Measurements from ENCODE around the gene SALL1. TPM values are rescaled to one million over a fixed set of nuclear protein-coding genes. Genes with fewer than 3 reads are reported as not detected.

The SALL1 gene
- total RNA-seq, 1 experiment from 2014 or later = 6.0 TPM

GRCh38 chr16:51113236-51114125 is 37.6 kb downstream of the SALL1 start:
- no peak for DNase-seq (ENCODE audit: low read depth)

DNA sequence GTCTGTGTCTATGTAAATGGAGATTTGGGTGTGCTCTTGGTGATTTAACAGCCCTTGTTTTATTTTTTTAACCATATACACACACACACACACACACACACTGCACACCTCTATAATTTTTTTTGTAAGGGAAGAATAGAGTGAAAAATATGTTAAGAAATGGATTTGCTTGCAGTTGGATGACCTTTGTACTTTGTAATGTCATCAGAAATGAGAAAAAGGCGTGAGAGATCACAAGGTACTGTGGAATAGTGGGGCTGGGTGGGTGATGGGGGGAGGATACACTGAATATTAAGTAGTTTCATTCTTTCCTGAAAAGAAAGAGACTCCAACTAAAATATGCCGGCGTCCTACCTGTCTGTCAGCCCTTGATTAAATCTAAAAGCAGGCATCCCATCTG is 38.7 kb downstream of the SALL1 start:
- DNase-seq (ENCODE audit: low read depth) = no peak

DNA sequence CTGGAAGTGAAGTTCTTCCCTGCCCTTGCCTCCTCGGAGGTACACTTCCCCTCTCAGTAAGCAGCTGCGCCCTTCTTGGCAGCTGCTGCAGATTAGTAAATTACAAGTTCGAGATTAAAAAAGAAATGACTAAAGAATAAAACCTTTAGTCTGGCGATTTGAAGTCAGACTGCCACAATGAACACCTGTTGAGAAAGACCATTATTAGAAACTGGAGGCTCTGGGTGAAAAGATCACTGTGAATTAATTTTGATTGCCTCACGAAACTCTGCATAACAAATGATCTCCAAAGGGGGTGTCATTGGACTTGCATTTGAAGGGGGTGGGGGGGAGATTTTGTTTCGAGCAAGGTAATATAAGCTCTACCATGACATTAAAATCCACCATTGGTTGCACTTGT is 39.3 kb downstream of the SALL1 start:
- DNase-seq (ENCODE audit: low read depth) = no peak

DNA sequence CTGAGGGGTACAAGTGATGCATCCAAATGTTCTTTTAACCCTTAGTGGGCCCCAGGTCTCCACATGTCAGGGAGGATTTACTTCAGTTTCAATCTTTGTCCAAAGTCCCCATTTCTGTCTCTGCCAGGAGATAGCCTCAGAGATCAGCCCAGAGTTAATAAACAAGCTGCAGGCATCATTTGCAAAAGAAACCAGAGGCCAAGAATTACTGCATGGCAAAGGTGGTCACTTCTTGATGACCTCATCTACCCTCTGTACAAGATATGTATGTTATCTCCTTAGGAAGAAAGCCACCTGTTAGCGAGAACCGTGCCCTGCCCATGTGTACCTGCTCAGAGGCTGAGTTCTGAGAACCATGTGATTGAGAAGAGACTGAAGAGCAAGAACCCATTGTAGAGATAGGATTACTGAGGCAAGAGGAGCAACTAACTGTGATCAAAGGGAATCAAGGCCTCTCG is 40.3 kb downstream of the SALL1 start:
- no peak for DNase-seq (ENCODE audit: low read depth)

DNA sequence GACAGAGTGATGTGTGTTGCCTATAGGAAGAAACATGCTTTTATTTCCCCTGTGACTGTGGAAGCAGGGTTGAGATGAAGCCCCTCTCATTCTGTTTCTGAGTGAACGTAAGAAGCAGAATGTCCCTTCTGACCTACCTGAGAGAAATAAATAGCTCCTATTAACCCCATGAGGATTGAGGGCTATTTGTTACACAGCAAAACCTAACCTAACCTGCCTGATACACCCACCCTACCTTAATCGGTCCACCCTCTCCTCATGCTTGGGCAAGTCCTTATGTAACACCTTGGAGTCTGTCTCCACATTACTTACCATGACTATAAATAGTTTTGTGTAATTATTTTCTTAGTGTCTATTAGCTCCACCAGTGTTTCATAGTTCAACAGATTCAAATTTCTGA is 41.9 kb downstream of the SALL1 start:
- DNase-seq (ENCODE audit: low read depth) = no peak

GRCh38 chr16:51107742-51108141 is 43.3 kb downstream of the SALL1 start:
- no peak for DNase-seq (ENCODE audit: low read depth)

DNA sequence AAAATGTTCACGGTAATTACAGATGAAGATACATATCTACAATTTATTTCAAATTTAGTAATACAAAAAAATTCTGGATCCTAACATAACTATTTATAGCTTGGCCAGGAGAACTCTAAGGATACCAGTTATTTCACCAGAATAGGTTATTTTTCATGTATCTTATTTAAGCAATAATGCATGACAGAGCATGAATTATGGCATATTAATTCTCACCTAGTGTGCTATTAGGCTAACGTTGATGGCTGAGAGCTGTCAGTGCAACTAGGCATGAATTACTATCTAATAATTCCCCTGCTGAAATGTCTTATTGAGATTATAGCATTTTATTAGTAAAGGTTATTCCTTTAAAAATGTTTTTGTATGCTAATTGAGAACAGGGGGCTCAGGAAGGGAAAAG is 44.5 kb downstream of the SALL1 start:
- DNase-seq (ENCODE audit: low read depth) = no peak

- no peak for DNase-seq (ENCODE audit: low read depth)
Observed at GRCh38 chr16:51103590-51103989, 47.5 kb downstream of the SALL1 start.

DNA sequence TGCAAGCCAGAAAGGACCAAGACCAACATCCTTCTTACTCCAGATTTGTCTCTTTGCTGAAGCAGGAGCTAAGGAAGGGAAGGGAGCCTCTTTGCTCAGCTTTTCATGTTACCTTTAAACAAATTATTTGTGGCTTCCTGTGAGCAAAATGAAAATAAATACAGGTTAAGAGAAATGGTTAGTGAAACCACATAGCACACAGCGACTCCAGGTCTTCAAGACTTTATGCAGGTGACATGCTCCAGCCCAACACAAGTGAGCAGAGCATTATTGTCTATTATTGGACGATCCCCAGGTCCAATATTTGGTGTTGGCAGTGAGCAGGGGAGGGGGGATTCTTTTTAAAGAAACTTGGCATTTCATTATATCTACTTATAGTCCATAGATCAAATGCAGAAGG is 53.3 kb downstream of the SALL1 start:
- no peak for DNase-seq (ENCODE audit: low read depth)

- no peak for DNase-seq (ENCODE audit: low read depth)
Observed at GRCh38 chr16:51095890-51096626, 55.0 kb downstream of the SALL1 start.

- no peak for DNase-seq (ENCODE audit: low read depth)
Observed at GRCh38 chr16:51095084-51095881, 55.8 kb downstream of the SALL1 start.

GRCh38 chr16:51093726-51094280 is 57.3 kb downstream of the SALL1 start:
- no peak for DNase-seq (ENCODE audit: low read depth)

All from HT1080 (cell line).